ENCODE measurements around the gene NVL.
"Not testable (repeated sequence)": the region's sequence is repeated elsewhere in the genome, so short reads cannot be mapped to it uniquely, and the experiment has no call there.

Gene NVL

GRCh38 chr1:224223819-224224714, 105.9 kb downstream of the NVL start:
- no peak for DNase-seq

DNA sequence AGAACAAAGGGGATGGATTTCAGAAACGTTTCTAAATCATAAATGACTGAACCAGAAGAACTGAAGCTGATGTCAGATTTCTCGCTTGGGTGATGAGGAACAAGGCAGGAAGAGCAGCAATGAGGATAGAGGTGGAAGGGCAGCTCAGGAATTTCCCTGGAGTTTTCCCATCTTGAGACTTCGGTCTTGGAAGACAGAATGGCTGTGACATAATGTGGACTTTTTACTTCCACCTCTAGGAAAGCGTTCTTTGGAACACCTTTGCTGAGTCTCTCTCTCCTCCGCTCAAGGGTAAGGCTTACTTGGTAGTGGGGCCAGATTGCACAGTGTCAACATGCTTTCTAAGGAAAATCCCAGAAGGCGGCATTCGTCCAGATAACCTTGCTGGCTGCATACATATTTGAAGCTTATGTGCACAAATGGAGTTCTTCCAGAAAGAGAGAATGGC, 110.3 kb downstream of the NVL start:
- no peak for DNase-seq

DNA sequence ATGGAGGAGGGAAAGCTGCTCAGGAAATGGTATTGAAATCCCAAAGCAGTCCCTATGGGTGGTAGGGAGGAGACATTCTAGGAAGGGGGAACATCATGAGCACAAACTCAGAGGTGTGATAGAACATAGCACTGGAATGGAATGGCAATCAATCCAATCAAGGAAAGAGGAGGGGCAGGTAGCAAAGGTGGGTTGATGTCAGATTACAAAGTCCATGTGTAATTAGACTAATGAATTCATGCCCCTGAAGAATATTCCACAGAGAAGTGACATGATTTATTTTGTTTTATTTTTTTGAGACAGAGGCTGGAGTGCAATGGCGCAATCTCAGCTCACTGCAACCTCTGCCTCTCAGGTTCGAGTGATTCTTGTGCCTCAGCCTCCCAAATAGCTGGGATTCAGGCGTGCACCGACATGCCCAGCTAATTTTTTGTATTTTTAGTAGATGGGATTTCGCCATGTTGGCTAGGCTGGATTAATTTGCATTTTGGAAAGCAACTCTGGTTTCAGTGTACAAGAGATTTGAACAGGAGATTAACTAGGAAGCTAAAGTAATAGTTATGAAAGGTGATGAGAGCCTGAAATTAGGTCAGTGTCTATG, 110.9 kb downstream of the NVL start:
- DNase-seq, result no peak

DNA sequence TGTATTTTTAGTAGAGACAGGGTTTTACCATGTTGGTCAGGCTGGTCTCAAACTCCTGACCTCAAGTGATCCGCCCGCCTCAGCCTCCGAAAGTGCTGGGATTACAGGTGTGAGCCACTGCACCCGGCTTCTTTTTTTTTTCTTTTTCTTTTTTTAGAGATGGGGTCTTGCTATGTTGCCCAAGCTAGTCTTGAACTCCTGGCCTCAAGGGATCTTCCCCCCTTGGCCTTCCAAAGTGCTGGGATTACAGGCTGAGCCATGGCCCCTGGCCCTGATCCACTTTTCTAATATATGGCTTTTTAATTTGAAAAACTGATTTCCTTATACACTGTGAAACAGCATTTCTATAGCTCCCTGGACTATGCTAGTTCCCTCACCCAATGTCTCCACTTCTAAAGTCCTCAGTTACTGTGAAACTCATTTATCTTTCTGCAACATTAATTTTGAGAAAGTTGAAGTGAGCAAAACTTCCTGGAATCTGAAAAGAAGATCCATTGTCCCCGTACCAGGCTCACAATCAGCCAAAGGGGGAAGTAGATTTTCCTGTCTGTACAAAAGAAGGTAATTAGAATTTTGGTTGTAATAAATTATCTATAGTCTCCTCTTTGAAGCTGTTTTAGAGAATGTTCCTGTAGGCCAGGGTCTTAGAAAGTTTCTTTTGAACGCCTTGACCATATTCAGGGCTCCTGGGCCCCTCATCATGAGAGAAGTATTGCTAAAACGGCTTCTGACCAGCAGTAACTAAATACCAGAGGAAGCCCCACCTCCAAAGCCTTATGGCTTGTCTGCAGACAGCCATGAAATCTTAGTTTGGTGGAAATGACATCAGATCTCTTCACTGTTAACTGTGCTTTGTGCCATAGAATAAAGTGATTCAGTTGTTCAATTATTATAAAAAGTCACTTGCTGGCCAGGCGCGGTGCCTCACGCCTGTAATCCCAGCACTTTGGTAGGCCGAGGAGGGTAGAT, 112.0 kb downstream of the NVL start:
- no peak for DNase-seq

DNA sequence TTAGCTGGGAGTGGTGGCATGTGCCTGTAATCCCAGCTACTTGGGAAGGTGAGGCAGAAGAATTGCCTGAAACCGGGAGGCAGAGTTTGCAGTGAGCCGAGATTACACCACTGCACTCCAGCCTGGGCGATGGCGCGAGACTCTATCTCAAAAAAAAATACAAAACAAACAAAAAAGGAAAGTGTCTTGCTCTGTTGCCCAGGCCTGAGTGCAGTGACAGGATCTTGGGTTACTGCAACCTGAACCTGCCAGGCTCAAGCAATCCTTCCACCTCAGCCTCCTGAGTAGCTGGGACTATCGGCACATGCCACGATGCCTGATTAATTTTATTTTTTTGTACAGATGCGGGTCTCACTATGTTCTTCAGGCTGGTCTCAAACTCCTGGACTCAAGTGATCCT, 113.6 kb downstream of the NVL start:
- no peak for DNase-seq

DNA sequence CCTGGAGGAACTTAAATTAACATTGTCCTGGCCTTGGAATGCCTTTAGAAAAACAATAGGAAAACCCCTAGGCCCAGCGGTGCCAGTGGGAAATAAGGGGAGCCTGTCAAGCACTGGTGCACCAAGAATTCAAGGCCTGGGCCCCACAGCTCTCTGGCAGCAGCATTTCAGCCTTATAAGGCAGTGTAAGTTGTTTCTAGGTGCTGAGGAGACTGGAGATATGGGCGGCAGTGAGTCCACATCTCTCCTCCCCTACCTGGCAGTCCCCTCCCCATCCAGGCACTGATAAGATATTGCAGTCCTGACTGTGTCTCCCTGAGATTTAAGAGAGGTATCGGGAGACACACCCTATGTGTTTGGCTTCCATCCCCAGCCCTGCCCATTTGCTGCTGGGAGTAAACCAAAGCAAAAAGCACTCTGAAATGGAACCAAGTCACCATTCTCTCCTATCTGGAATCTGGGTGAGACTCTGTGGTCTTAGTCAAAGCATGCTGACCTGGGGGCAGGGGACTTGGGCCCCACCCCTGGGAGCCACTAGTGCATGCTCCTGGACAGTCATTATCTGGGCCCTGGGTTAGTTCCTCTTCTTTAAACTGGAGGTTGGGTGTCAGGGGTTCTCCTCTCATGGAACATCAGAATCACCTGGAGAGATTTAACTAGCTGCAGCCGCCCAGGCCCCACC, 116.4 kb downstream of the NVL start:
- no peak for DNase-seq

GRCh38 chr1:224212618-224213061, 117.3 kb downstream of the NVL start:
- no peak for DNase-seq

- peak; percentile 21 for DNase-seq
Observed at GRCh38 chr1:224211206-224211962, 118.6 kb downstream of the NVL start.

GRCh38 chr1:224205931-224206538, 123.9 kb downstream of the NVL start:
- DNase-seq, result not testable (repeated sequence)

GRCh38 chr1:224205438-224205840, 124.5 kb downstream of the NVL start:
- peak; percentile 69 for DNase-seq

DNA sequence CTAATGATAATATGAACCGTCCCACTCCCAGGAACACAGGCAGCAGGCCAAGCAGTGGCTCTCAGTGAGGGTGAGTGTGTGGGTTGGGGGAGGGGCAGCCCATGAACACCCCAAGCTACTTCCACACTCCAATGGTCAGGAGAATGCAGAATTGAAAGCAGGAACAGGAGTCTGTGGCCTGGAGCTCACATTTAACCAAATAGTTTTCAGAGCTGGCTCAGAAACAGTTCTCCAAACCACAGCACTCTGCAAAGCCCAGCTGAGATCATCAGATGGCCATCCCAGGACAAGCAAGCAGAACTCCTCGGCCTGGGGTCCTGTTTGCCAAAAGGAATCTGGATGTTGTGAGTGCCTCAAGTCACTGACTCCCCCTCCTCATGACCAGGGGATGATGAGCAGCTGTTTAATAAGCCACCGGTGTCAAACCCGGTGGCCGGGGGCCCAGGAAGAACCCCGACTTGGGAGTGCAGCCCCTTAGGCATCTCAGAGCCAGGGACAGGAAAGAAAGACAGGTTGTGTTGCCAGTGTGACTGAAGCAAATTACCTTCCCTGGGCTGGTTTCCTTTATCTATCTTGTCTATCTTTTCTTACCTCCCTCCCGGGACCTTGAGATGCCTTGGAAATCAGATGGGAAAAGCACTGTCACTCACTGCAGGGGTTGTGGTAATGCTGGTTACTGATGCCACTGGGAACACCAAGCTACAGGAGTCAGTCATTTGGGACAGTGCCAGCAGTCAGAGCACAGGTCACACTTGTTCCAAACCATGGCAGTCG, 126.5 kb downstream of the NVL start:
- DNase-seq, result no peak

GRCh38 chr1:224201853-224202252, 128.1 kb downstream of the NVL start:
- DNase-seq, result no peak

DNA sequence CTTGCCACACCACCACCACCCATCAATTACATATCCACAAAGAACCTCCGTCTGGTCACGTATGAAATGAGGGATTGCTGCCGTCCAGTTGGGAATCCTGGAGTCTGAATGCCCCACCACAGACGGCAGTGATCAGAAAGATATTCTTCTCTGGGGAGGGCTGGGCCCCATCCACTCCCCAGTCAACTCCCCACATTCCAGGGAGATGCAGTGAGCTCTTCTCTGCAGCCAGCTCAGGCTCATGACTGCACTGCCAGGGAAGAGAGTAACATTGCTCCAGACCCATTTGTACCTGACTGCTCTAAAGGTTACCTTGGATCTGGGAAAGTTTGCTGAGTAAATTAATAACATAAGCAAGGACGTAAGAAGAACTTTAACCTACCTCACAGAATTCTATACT, 128.6 kb downstream of the NVL start:
- DNase-seq, result no peak

DNA sequence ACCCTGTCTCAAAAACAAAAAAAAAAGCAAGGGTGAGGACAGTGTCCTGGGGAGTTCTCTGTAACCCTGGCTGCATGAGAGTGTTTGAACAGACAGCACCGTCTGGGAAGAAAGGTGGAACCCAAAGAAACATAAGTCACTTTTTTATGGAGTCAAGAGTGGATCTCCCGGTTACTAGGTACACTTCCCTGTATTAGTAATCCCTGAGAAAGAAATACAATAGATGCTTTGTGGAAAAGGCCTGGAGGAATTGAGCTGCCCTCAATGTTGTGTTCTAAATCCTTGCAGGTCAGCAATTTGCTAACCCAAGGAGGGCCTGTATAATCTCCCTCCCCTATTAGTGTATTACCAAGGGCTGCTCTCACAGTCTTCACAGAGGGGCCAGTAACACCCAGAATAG, 130.3 kb downstream of the NVL start:
- no peak for DNase-seq

DNA sequence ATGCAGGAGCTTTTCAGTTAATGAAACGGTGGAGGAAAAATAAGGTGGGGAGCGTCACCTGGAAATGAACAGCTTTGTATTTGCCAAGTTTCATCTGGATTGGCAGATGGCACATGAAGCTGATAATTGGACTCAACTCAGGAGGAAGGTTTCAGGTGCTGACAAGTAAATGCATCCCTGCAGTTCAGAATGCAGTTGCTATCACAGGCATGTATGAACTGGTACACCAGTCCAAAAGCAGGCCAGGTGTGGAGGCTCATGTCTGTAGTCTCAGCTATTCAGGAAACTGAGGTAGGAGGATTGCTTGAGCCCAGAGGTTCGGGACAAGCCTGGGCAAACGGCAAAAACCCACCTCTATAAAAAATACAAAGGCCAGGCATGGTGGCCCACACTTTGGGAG, 131.4 kb downstream of the NVL start:
- no peak for DNase-seq

DNA sequence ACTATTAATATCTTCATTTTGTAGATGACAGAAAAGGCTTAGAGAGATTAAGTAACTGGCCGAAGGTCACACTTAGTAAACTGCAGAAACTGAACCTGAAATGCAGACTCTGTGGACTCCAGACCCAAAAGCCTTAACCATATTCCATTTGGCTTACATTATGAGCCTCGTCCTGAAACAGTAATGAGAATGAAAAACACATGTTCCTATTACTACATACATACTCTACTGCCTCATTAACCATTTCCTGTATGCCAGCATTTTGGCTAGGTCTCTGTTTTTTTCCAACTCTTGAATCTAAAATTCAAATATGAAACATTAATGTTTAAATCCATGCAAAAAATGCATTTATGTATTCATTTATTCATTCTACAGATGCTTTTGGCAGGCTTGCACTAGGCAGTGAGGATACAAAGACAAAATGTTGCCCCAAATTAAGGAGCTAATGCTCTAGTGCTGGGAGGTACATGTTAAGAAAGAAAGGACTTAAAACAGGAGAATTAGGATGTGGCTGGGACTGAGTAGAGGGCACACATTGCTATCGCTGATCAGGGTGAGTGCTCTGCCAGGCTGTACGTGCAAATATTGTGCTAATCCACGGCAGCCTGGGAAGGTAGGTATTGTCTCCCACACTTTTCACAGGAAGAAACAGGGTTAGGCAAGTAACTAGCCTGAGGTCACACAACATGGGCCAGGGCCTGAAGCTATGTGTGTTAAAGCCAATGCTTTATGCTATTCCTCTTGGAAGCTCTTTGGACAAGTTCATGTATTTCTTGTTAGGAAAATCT, 133.0 kb downstream of the NVL start:
- DNase-seq, result no peak

- no peak for DNase-seq
Observed at GRCh38 chr1:224193319-224193966, 136.5 kb downstream of the NVL start.

GRCh38 chr1:224192082-224192788, 137.7 kb downstream of the NVL start:
- DNase-seq, result no peak
